Pancreas (tissue), 10 donors: ENCODE measurements around the gene TMPRSS2. TPM values are rescaled to one million over a fixed set of nuclear protein-coding genes. Genes with fewer than 3 reads are reported as not detected.
A peak's percentile ranks its signal among the peaks of the same experiment; 100 is the strongest.

ENCODE experiments used
- ATAC-seq, 4 donors: fragments of 200-7000 bp; cut with Tn5 transposase; one replicate each; pipeline versions ENCODE4 v1.8.0 to v1.9.1; 2020; ENCODE audit warnings: mild to moderate bottlenecking in 4 of 4, moderate library complexity in 4 of 4
- DNase-seq, 6 donors: peaks; one replicate each; pipeline ENCODE4 v3.0.0-alpha.2; 2020
- FAIRE-seq: peaks from 2 replicates; lab custom pipeline; 2012; peaks lifted over from hg19 to GRCh38; lab: Jason Lieb, UNC
- H3K27ac ChIP-seq, 4 donors: fragments of 200-600 bp; sonication (generic); 1 replicate in 3 of 4; 2 replicates in 1 of 4; pipeline versions ENCODE4 v1.5.0 to v1.8.0; 2020
- H3K27me3 ChIP-seq, 4 donors: fragments of 200-600 bp; one replicate each; pipeline ENCODE4 v1.8.0; 2021
- H3K36me3 ChIP-seq, 3 donors: fragments of 200-600 bp; sonication (generic) in 1 of 3; one replicate each; pipeline versions ENCODE4 v1.5.0 to v1.8.0; 2020 to 2021
- H3K4me1 ChIP-seq, 3 donors: fragments of 200-600 bp; one replicate each; pipeline ENCODE4 v1.8.0; 2021
- H3K4me3 ChIP-seq, 4 donors: fragments of 200-600 bp; sonication (generic) in 2 of 4; one replicate each; pipeline versions ENCODE4 v1.5.0 to v1.8.0; 2020 to 2021
- H3K9me3 ChIP-seq, 4 donors: fragments of 200-600 bp; one replicate each; pipeline ENCODE4 v1.8.0; 2021
- CTCF ChIP-seq, 4 donors: fragments of 200-600 bp; sonication (generic) in 3 of 4; IDR thresholded peaks; one replicate each; pipeline versions ENCODE4 v1.5.0 to v1.8.0; 2021; ENCODE audit warnings: antibody characterized with exemption in 4 of 4
- WGBS, 2 donors: extraction: QIAGEN DNeasy Blood & Tissue Kit; methylation state at CpG; one replicate each; pipeline ENCODE4 v1.1.7; 2013; 5-methylcytosine and 5-hydroxymethylcytosine counted together
- intact Hi-C, 3 donors: fragments of 100-400 bp; cut with DNase I; formaldehyde crosslinking; loops; one replicate each; pipeline versions ENCODE4 v1.11.1 to v1.14.2; 2022
- polyA plus RNA-seq, 2 donors: library from polyadenylated mRNA; stranded (reverse); fragments of 200-250 nt; gene quantifications; one replicate each; pipeline ENCODE4 v1.2.3, GENCODE V29; 2013
- total RNA-seq, 6 donors: library from RNA; stranded (reverse); fragmentation: NEBNext Ultra II Directional in 4 of 6; extraction: Animal tissue kit (Norgen Biotek cat#: 25700) in 4 of 6; gene quantifications; one replicate each; pipeline versions ENCODE4 v1.2.1 to v1.2.4, GENCODE V29; 2021 to 2023
- donor health status: healthy with polysubstance abuse.
- donor health status: DM: no; HTN: no; CAD: no; lungs with moderate emphysema.
- donor health status: DM: no; HTN: no; CAD: no.
- donor health status: control.
- donor health status: control.
- donor health status: Bipolar disorder and iron deficiency.
- donor health status: DM: yes; HTN: yes; CAD: no.
- donor health status: DM: no; HTN: no; CAD: no.
- donor health status: DM: no; HTN: no; CAD: no.
- donor health status: DM: yes; HTN: yes; CAD: no.

The TMPRSS2 gene
- total and polyA plus RNA-seq, 8 donors = 42.2 to 88.8 (median 69.6) TPM

- intact Hi-C loops = no loop called here
- Histone ChIP-seq H3K27me3 (no peaks in the 10 kb centered on the region), H3K4me1 (peaks cover 0 to 4% (median 0%) of the 10 kb centered on the region in 3 donors), H3K9me3 (no peaks in the 10 kb centered on the region), H3K36me3 (no peaks in the 10 kb centered on the region), H3K4me3 (no peak overlapping the region), H3K27ac (no peak overlapping the region)
- no peak for DNase-seq
- no peak for ATAC-seq
- no peak for TF ChIP-seq CTCF (IDR thresholded peaks at IDR 0.05)
- 95 to 96% methylated on average over 4 of the region's 4 CpGs for WGBS, 2 donors
- no peak for FAIRE-seq
Measured at GRCh38 chr21:41518757-41519156, 10.8 kb upstream of the TMPRSS2 start.

GRCh38 chr21:41511858-41512257 lies 3.9 kb upstream of the TMPRSS2 start:
- Histone ChIP-seq H3K36me3 (no peaks in the 10 kb centered on the region), H3K9me3 (no peaks in the 10 kb centered on the region), H3K27ac (no peak overlapping the region), H3K4me1 (peaks cover 12 to 26% (median 22%) of the 10 kb centered on the region in 3 donors), H3K27me3 (no peaks in the 10 kb centered on the region), H3K4me3 (no peak overlapping the region)
- TF ChIP-seq CTCF (IDR thresholded peaks at IDR 0.05) = no peak
- intact Hi-C loops = no loop called here
- DNase-seq = no peak
- 73 to 74% methylated on average over 7 of the region's 7 CpGs for WGBS, 2 donors
- ATAC-seq = no peak
- FAIRE-seq = no peak

- no peak for FAIRE-seq
- ATAC-seq = peak in 3 of 4 donors; percentile 17 to 25 (median 24)
- H3K4me3 ChIP-seq = no peak overlapping the region
- WGBS, 2 donors = 0 to 6% methylated on average over 2 of the region's 2 CpGs
- H3K4me1 ChIP-seq = peaks cover 13 to 29% (median 26%) of the 10 kb centered on the region in 3 donors
- H3K9me3 ChIP-seq = no peaks in the 10 kb centered on the region
- no peak for TF ChIP-seq CTCF (IDR thresholded peaks at IDR 0.05)
- intact Hi-C loops = no loop called here
- no peaks in the 10 kb centered on the region for H3K27me3 ChIP-seq
- H3K27ac ChIP-seq = peak overlapping the region in 2 of 4 donors; percentile 63 to 95
- no peaks in the 10 kb centered on the region for H3K36me3 ChIP-seq
- peak in 3 of 6 donors; percentile 52 to 73 (median 69) for DNase-seq
Measured at GRCh38 chr21:41510500-41510899, 2.5 kb upstream of the TMPRSS2 start.

GRCh38 chr21:41509733-41510132 lies 1.8 kb upstream of the TMPRSS2 start:
- 50 to 59% methylated on average over 3 of the region's 3 CpGs for WGBS, 2 donors
- DNase-seq = no peak
- H3K9me3 ChIP-seq = no peaks in the 10 kb centered on the region
- H3K27ac ChIP-seq = peak overlapping the region; percentile 84 to 95 (median 90)
- H3K4me3 ChIP-seq = no peak overlapping the region
- H3K27me3 ChIP-seq = no peaks in the 10 kb centered on the region
- H3K36me3 ChIP-seq = no peaks in the 10 kb centered on the region
- intact Hi-C loops = no loop called here
- no peak for TF ChIP-seq CTCF (IDR thresholded peaks at IDR 0.05)
- peaks cover 20 to 36% (median 32%) of the 10 kb centered on the region in 3 donors for H3K4me1 ChIP-seq
- no peak for FAIRE-seq
- ATAC-seq = no peak

- peak overlapping the region; percentile 84 to 95 (median 90) for H3K27ac ChIP-seq
- 50% methylated on average over 7 of the region's 7 CpGs for WGBS, 2 donors
Measured at GRCh38 chr21:41509145-41509496, 1.2 kb upstream of the TMPRSS2 start.

More at GRCh38 chr21:41509145-41509496, 1.2 kb upstream of the TMPRSS2 start:
- H3K27me3 ChIP-seq = no peaks in the 10 kb centered on the region
- intact Hi-C loops = no loop called here
- ATAC-seq = no peak
- H3K4me3 ChIP-seq = no peak overlapping the region
- peaks cover 26 to 41% (median 38%) of the 10 kb centered on the region in 3 donors for H3K4me1 ChIP-seq
- no peak for TF ChIP-seq CTCF (IDR thresholded peaks at IDR 0.05)
- FAIRE-seq = no peak
- H3K9me3 ChIP-seq = no peaks in the 10 kb centered on the region
- DNase-seq = peak in 1 of 6 donors; percentile 36
- no peaks in the 10 kb centered on the region for H3K36me3 ChIP-seq
